ENCODE measurements around the gene RBPJ.

The RBPJ gene

DNA sequence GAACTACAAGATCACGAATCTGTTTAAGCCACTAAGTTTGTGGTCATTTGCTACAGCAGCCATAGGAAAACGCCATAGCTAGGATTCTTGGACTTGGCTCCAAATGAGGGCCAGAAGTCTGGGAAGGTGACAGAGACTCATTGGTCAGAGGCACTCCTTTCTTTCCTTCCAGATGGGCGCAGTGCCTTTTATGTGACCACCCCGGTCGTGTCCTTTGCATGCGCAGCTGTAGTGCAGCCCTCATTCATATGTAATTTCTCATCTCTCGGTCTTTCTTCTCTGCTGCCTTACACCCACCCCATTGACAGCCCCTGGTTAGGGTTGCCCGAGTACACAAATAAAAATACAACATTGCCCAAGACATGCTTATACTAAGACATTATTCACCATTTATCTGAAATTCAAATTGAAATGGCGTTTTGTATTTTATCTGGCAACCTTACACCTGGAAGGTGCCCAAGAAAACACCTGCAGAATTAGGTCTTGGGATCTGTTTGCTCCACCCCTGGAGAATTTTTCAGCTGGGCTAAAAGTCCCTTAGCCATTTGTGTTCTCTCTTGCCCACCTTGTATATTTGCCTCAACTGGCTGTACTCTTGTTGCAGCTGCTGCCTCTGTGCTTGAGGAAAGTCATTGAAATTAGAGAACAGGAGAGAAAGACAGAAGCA lies 147.6 kb downstream of the RBPJ start:
- Histone ChIP-seq H3K9ac (ENCODE audit: low read depth, low read length, poor library complexity, severe bottlenecking) (no peak overlapping the region), H3K4me1 (ENCODE audit: insufficient read depth, low read length, poor library complexity, severe bottlenecking) (no peaks in the 10 kb centered on the region)

GRCh38 chr4:26468977-26469376 lies 148.2 kb downstream of the RBPJ start:
- no peak overlapping the region for H3K4me3 ChIP-seq (ENCODE audit: low read length, poor library complexity, severe bottlenecking)
- H4K20me1 ChIP-seq (ENCODE audit: insufficient read depth, low read length, poor library complexity, severe bottlenecking) = no peaks in the 10 kb centered on the region
- H3K9me2 ChIP-seq (replicated peaks; ENCODE audit: low read depth, low read length) = no peaks in the 10 kb centered on the region
- no peak overlapping the region for H3K4me2 ChIP-seq (ENCODE audit: low read depth, low read length, poor library complexity, severe bottlenecking)
- H3K27me3 ChIP-seq (ENCODE audit: insufficient read depth, low read length, poor library complexity, severe bottlenecking) = no peaks in the 10 kb centered on the region
- H3K79me2 ChIP-seq (ENCODE audit: insufficient read depth, low read length) = no peaks in the 10 kb centered on the region
- no peaks in the 10 kb centered on the region for H3K36me3 ChIP-seq (ENCODE audit: insufficient read depth, low read length)
- H3K4me1 ChIP-seq (ENCODE audit: insufficient read depth, low read length, poor library complexity, severe bottlenecking) = no peaks in the 10 kb centered on the region
- no peak overlapping the region for H3K9ac ChIP-seq (ENCODE audit: low read depth, low read length, poor library complexity, severe bottlenecking)
- TF ChIP-seq, protein P1, sequence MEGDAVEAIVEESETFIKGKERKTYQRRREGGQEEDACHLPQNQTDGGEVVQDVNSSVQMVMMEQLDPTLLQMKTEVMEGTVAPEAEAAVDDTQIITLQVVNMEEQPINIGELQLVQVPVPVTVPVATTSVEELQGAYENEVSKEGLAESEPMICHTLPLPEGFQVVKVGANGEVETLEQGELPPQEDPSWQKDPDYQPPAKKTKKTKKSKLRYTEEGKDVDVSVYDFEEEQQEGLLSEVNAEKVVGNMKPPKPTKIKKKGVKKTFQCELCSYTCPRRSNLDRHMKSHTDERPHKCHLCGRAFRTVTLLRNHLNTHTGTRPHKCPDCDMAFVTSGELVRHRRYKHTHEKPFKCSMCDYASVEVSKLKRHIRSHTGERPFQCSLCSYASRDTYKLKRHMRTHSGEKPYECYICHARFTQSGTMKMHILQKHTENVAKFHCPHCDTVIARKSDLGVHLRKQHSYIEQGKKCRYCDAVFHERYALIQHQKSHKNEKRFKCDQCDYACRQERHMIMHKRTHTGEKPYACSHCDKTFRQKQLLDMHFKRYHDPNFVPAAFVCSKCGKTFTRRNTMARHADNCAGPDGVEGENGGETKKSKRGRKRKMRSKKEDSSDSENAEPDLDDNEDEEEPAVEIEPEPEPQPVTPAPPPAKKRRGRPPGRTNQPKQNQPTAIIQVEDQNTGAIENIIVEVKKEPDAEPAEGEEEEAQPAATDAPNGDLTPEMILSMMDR (conservative IDR thresholded peaks at IDR 0.05; ENCODE audit: low read length) = no peak
- no peak for TF ChIP-seq EZH2phosphoT487 (IDR thresholded peaks at IDR 0.05; ENCODE audit: borderline replicate concordance)
- H3K9me3 ChIP-seq (ENCODE audit: insufficient read depth, low read depth, low read length) = no peaks in the 10 kb centered on the region
- H3F3A ChIP-seq (ENCODE audit: low read depth) = no peaks in the 10 kb centered on the region
- no peak overlapping the region for H2AFZ ChIP-seq (ENCODE audit: low read length)

More for the DNA sequence above, 147.6 kb downstream of the RBPJ start:
- Histone ChIP-seq H3K4me2 (ENCODE audit: low read depth, low read length, poor library complexity, severe bottlenecking) (no peak overlapping the region), H4K20me1 (ENCODE audit: insufficient read depth, low read length, poor library complexity, severe bottlenecking) (no peaks in the 10 kb centered on the region), H3K4me3 (ENCODE audit: low read length, poor library complexity, severe bottlenecking) (no peak overlapping the region), H3K79me2 (ENCODE audit: insufficient read depth, low read length) (no peaks in the 10 kb centered on the region), H3K27me3 (ENCODE audit: insufficient read depth, low read length, poor library complexity, severe bottlenecking) (no peaks in the 10 kb centered on the region), H3K9me2 (replicated peaks; ENCODE audit: low read depth, low read length) (no peaks in the 10 kb centered on the region), H3F3A (ENCODE audit: low read depth) (no peaks in the 10 kb centered on the region), H2AFZ (ENCODE audit: low read length) (no peak overlapping the region), H3K9me3 (ENCODE audit: insufficient read depth, low read depth, low read length) (no peaks in the 10 kb centered on the region), H3K36me3 (ENCODE audit: insufficient read depth, low read length) (no peaks in the 10 kb centered on the region)
- TF ChIP-seq, protein P1 (conservative IDR thresholded peaks at IDR 0.05; ENCODE audit: low read length) = no peak
- no peak for TF ChIP-seq EZH2phosphoT487 (IDR thresholded peaks at IDR 0.05; ENCODE audit: borderline replicate concordance)

DNA sequence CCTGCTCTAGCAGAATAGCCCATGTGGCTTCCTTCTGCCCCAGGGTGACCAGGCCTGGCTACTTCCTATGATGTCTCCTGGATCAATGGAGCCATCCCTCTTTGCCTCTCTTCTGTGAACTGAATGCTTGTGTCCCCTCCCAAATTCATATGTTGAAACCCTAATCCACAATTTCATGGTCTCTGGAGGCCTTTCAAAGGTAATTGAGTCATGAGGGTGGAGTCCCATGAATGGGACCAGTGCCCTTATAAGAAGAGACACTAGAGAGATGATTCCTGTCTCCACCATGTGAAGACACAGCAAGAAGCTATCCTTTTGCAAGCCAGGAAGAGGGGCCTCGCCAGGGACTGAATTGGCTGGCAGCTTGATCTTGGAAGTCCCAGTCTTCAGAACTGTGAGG lies 151.1 kb downstream of the RBPJ start:
- H2AFZ ChIP-seq (ENCODE audit: low read length) = no peak overlapping the region
- no peaks in the 10 kb centered on the region for H4K20me1 ChIP-seq (ENCODE audit: insufficient read depth, low read length, poor library complexity, severe bottlenecking)
- H3K9me3 ChIP-seq (ENCODE audit: insufficient read depth, low read depth, low read length) = no peaks in the 10 kb centered on the region
- no peaks in the 10 kb centered on the region for H3K9me2 ChIP-seq (replicated peaks; ENCODE audit: low read depth, low read length)
- H3K36me3 ChIP-seq (ENCODE audit: insufficient read depth, low read length) = no peaks in the 10 kb centered on the region
- TF ChIP-seq, protein P1 (conservative IDR thresholded peaks at IDR 0.05; ENCODE audit: low read length) = no peak
- no peak for TF ChIP-seq EZH2phosphoT487 (IDR thresholded peaks at IDR 0.05; ENCODE audit: borderline replicate concordance)
- no peaks in the 10 kb centered on the region for H3K79me2 ChIP-seq (ENCODE audit: insufficient read depth, low read length)
- H3K4me3 ChIP-seq (ENCODE audit: low read length, poor library complexity, severe bottlenecking) = no peak overlapping the region
- H3K27me3 ChIP-seq (ENCODE audit: insufficient read depth, low read length, poor library complexity, severe bottlenecking) = no peaks in the 10 kb centered on the region
- H3K4me1 ChIP-seq (ENCODE audit: insufficient read depth, low read length, poor library complexity, severe bottlenecking) = no peaks in the 10 kb centered on the region
- no peaks in the 10 kb centered on the region for H3F3A ChIP-seq (ENCODE audit: low read depth)
- H3K9ac ChIP-seq (ENCODE audit: low read depth, low read length, poor library complexity, severe bottlenecking) = no peak overlapping the region
- no peak overlapping the region for H3K4me2 ChIP-seq (ENCODE audit: low read depth, low read length, poor library complexity, severe bottlenecking)

Data from Loucy (cell line).